Activated T-helper 9 cell treated with anti-CD3 and anti-CD28 coated beads, Interleukin-2, amount 50 U/mL, for 16 hours (primary cell): ENCODE measurements around the gene CHRNB2.

Experiments used
- DNase-seq: peaks from one replicate; pipeline ENCODE4 v3.0.0-alpha.2; 2020; ENCODE audit warnings: low read depth

Gene CHRNB2

GRCh38 chr1:154579374-154579773 is 11.8 kb downstream of the CHRNB2 start:
- DNase-seq: no peak

- DNase-seq: no peak
Observed at GRCh38 chr1:154581766-154582165, 14.2 kb downstream of the CHRNB2 start.

- DNase-seq: no peak
Observed at GRCh38 chr1:154582885-154583284, 15.3 kb downstream of the CHRNB2 start.

- DNase-seq: no peak
Observed at GRCh38 chr1:154583773-154584172, 16.2 kb downstream of the CHRNB2 start.

- DNase-seq: no peak
Observed at GRCh38 chr1:154584267-154584994, 16.9 kb downstream of the CHRNB2 start.

GRCh38 chr1:154586231-154586630 is 18.7 kb downstream of the CHRNB2 start:
- no peak for DNase-seq

DNA sequence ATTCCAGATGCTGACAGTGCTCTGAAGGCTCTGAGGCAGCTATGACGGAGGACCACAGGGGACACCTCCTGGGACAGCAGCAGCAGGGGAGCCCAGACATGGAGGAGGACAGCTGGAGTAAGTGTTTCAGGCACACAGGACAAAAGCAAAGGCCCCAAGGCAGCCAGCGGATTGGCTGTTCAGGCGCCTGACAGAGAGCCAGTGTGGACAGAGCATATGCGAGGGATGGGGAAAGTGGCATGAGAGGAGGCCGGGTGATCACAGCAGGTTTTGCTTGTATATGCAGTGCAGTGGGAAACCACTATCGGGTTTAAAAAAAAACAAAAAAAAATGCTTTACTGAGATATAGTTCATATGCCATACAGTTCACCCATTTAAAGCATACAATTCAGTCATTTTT is 19.1 kb downstream of the CHRNB2 start:
- DNase-seq: no peak

DNA sequence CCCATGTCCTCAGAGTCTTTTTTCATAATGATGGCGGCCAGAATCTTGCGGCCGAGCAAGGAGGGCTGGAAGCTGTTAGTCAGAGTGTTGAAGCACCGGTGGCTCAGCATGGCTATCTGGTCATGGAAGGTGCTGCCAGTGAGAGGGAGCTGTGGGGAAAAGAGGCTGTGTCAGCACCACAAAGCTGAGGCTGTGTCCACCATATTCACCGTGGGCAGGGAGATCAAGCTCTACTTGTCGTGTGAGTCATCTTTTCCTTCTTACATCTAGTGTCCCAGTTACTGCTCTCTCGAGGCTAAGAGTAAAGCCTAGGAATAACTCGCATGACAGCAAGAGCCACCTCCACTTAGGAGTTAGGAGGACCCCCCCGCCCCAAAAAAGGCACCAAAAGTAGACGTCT is 22.2 kb downstream of the CHRNB2 start:
- DNase-seq: no peak

- no peak for DNase-seq
Observed at GRCh38 chr1:154590756-154591155, 23.2 kb downstream of the CHRNB2 start.

GRCh38 chr1:154591206-154591605 is 23.6 kb downstream of the CHRNB2 start:
- DNase-seq: no peak

DNA sequence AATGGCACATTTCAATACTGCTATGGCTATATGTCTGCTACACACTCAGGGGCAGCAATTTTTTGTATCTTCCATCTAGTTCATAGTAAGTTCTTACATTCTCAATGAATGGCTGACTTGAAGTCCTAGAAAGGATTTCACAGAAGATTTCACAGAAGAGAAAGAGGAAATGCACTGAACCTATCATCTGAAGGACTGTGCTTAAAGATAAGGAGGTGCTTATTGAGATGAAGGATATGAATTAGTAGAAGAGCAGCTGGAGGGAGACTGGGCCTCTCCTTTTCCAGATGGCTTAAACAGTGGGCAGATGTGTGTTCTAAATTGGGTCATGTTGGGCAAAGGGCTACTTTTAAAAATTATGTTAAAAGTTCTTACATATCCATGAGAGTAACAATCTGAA is 25.8 kb downstream of the CHRNB2 start:
- DNase-seq: no peak

DNA sequence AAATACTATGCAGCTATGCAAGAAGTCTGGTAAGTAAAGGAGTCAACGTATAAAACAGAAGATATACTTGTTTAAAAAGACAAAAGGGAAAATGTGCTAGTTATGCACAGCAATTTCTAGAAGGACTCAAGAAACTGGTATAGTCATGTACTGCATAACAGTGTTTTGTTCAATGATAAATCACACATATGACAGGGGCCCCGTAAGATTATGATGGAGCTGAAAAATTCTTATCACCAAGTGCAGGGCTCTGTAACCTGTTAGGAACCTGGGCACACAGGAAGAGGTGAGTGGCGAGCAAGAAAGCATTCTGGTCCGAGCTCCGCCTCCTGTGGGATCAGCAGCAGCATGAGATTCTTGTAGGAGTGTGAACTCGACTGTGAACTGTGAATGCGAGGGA is 27.2 kb downstream of the CHRNB2 start:
- no peak for DNase-seq

- no peak for DNase-seq
Observed at GRCh38 chr1:154595621-154596020, 28.0 kb downstream of the CHRNB2 start.

- DNase-seq: no peak
Observed at GRCh38 chr1:154598871-154599635, 31.5 kb downstream of the CHRNB2 start.

GRCh38 chr1:154599658-154600057 is 32.1 kb downstream of the CHRNB2 start:
- no peak for DNase-seq

DNA sequence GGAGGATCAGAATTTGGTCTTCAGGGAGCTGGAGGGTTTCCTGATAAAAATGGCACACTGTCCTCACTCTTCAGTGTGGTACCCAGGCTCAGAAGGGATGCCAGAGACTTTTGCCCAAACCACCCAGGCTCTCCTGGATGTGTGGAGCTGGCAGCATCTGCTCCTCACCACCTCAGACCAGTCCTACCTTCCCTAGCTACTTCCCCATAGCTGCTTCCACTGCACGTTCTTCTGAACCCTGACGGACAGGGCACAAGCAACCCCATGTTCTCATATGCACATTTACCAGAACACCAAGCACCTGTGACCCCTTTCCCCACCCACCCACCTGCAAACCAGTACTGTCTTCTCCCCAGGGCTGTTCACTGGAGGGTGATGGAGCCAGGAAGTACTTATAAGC is 35.7 kb downstream of the CHRNB2 start:
- DNase-seq: no peak

GRCh38 chr1:154605534-154605933 is 38.0 kb downstream of the CHRNB2 start:
- DNase-seq: no peak

DNA sequence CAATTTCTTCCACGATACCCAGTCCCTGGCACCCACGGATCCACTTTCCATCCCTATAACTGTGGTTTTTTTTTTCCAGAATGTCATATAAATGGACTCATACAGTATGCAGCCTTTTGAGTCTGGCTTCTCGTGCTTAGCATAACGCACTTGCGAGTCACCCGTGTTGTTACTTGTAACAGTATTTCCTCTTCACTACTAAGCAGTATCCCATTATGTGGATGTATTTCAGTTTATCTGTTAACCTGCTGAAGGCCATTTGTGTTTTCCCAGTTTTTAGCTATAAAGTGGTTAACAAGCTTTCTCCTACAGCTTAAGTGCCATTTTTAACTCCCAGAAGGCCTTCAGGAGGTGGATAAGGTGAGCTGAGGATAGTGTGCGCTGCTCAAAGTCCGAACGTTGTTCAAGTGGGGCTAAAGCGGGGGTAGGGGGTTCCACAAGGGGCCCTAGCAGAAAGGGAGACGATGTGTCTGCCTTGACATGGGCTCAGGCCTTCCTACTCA is 39.6 kb downstream of the CHRNB2 start:
- no peak for DNase-seq

GRCh38 chr1:154607609-154608396 is 40.2 kb downstream of the CHRNB2 start, which contains the start of gene ADAR:
Gene ADAR, minus strand, starts transcription at chr1:154608186. Its CDS starts 180 bp downstream, at chr1:154608006.
- DNase-seq: peak; percentile 87

DNA sequence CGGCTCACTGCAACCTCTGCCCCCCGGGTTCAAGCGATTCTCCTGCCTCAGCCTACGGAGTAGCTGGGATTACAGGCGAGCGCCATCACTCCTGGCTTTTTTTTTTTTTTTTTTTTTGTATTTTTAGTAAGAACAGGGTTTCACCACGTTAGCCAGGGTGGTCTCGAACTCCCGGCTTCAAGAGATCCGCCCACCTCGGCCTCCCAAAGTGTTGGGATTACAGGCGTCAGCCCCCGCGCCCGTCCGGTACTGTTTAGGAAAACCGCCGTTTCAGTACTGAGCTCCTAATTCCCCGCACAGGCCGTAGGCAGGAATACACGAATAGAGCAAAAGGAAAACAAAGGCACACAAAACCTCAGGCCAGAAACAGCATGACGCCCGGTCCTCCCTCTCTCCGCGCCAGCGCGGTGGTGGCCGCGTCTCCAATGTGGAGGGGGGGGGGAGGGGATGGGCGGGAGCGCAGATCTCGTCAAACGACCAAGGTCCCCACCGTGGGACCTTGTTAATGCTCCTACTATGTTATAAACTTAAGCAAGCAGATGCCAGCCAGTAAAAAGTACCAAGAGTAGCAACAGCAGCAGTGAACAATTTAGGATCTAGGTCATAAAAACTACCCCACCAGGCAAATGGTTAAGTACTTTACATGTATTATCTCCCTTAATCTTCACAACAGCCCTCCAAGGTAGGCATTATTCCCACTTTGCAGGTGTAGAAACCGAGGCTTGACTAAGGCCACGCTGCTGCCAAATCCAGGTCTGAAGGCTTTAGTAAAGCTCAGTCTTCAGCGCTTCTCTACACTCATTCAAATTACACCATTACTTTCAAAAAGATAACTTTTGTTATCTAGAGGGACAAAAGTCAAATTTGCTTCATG is 41.1 kb downstream of the CHRNB2 start:
- peak; percentile 14 for DNase-seq
